Dendritic cell treated with granulocyte-macrophage colony-stimulating factor and Interleukin-4, amounts not matched to agents 40 ng/mL and 50 ng/mL, for 4 days (primary cell): Measurements from ENCODE around the gene MORF4L1.
A peak's percentile ranks its signal among the peaks of the same experiment; 100 is the strongest.
"Not testable (repeated sequence)": the region's sequence is repeated elsewhere in the genome, so short reads cannot be mapped to it uniquely, and the experiment has no call there.

Experiments
- H3K27ac Mint-ChIP-seq: one replicate; pipeline ENCODE4 v1.8.0; 2022; ENCODE audit warnings: mild to moderate bottlenecking, mixed read lengths
- H3K27me3 Mint-ChIP-seq: one replicate; pipeline ENCODE4 v1.8.0; 2022; ENCODE audit warnings: mild to moderate bottlenecking, mixed read lengths
- H3K36me3 Mint-ChIP-seq: one replicate; pipeline ENCODE4 v1.8.0; 2022; ENCODE audit warnings: low read depth, mixed read lengths
- H3K4me1 Mint-ChIP-seq: one replicate; pipeline ENCODE4 v1.8.0; 2022; ENCODE audit warnings: low read depth, mixed read lengths
- H3K4me3 Mint-ChIP-seq: one replicate; pipeline ENCODE4 v1.8.0; 2022; ENCODE audit warnings: mild to moderate bottlenecking, moderate library complexity, mixed read lengths
- H3K9me3 Mint-ChIP-seq: one replicate; pipeline ENCODE4 v1.8.0; 2022; ENCODE audit warnings: mixed read lengths
- intact Hi-C: fragments of 100-400 bp; cut with micrococcal nuclease; formaldehyde crosslinking; loops from one replicate; pipeline ENCODE4 v1.15.0; 2022

MORF4L1 gene

GRCh38 chr15:78846906-78847305, 25.8 kb upstream of the MORF4L1 start:
- H3K27ac Mint-ChIP-seq, intact Hi-C loops, H3K27me3 Mint-ChIP-seq, H3K9me3 Mint-ChIP-seq, H3K4me3 Mint-ChIP-seq, H3K36me3 Mint-ChIP-seq, H3K4me1 Mint-ChIP-seq: not testable (repeated sequence)

GRCh38 chr15:78847387-78847906, 25.2 kb upstream of the MORF4L1 start:
- H3K27me3 Mint-ChIP-seq, H3K36me3 Mint-ChIP-seq, H3K4me3 Mint-ChIP-seq, H3K4me1 Mint-ChIP-seq, intact Hi-C loops, H3K9me3 Mint-ChIP-seq, H3K27ac Mint-ChIP-seq: not testable (repeated sequence)

- no peaks in the 10 kb centered on the region for H3K36me3 Mint-ChIP-seq
- intact Hi-C loops, result no loop called here
- H3K4me1 Mint-ChIP-seq, result no peaks in the 10 kb centered on the region
- no peaks in the 10 kb centered on the region for H3K27me3 Mint-ChIP-seq
- no peak overlapping the region for H3K4me3 Mint-ChIP-seq
- no peak overlapping the region for H3K27ac Mint-ChIP-seq
- no peaks in the 10 kb centered on the region for H3K9me3 Mint-ChIP-seq
Observed at GRCh38 chr15:78850352-78850751, 22.3 kb upstream of the MORF4L1 start.

GRCh38 chr15:78850941-78851755, 21.5 kb upstream of the MORF4L1 start:
- no peaks in the 10 kb centered on the region for H3K36me3 Mint-ChIP-seq
- H3K4me1 Mint-ChIP-seq, result no peaks in the 10 kb centered on the region
- intact Hi-C loops, result no loop called here

GRCh38 chr15:78853500-78853899, 19.2 kb upstream of the MORF4L1 start:
- Mint-ChIP-seq H3K27ac (no peak overlapping the region), H3K27me3 (no peaks in the 10 kb centered on the region), H3K36me3 (no peaks in the 10 kb centered on the region), H3K4me1 (no peaks in the 10 kb centered on the region), H3K9me3 (no peaks in the 10 kb centered on the region), H3K4me3 (no peak overlapping the region)
- intact Hi-C loops, result no loop called here

More at GRCh38 chr15:78850941-78851755, 21.5 kb upstream of the MORF4L1 start:
- H3K4me3 Mint-ChIP-seq, result no peak overlapping the region
- H3K27ac Mint-ChIP-seq, result no peak overlapping the region
- no peaks in the 10 kb centered on the region for H3K27me3 Mint-ChIP-seq
- no peaks in the 10 kb centered on the region for H3K9me3 Mint-ChIP-seq

- Mint-ChIP-seq H3K27me3 (no peaks in the 10 kb centered on the region), H3K4me3 (no peak overlapping the region), H3K36me3 (no peaks in the 10 kb centered on the region), H3K4me1 (no peaks in the 10 kb centered on the region), H3K9me3 (no peaks in the 10 kb centered on the region), H3K27ac (no peak overlapping the region)
- intact Hi-C loops, result no loop called here
Observed at GRCh38 chr15:78854833-78855372, 17.8 kb upstream of the MORF4L1 start.

GRCh38 chr15:78855746-78856145, 16.9 kb upstream of the MORF4L1 start:
- H3K9me3 Mint-ChIP-seq, result no peaks in the 10 kb centered on the region
- no peak overlapping the region for H3K4me3 Mint-ChIP-seq
- no peaks in the 10 kb centered on the region for H3K36me3 Mint-ChIP-seq
- H3K4me1 Mint-ChIP-seq, result no peaks in the 10 kb centered on the region
- no peaks in the 10 kb centered on the region for H3K27me3 Mint-ChIP-seq
- H3K27ac Mint-ChIP-seq, result no peak overlapping the region
- intact Hi-C loops, result no loop called here

GRCh38 chr15:78859971-78860719, 12.5 kb upstream of the MORF4L1 start:
- H3K27me3 Mint-ChIP-seq, result no peaks in the 10 kb centered on the region
- peak overlapping the region; percentile 79 for H3K4me3 Mint-ChIP-seq
- H3K4me1 Mint-ChIP-seq, result no peaks in the 10 kb centered on the region
- H3K27ac Mint-ChIP-seq, result peak overlapping the region; percentile 67
- H3K9me3 Mint-ChIP-seq, result no peaks in the 10 kb centered on the region
- no peaks in the 10 kb centered on the region for H3K36me3 Mint-ChIP-seq
- intact Hi-C loops, result no loop called here

GRCh38 chr15:78865585-78865984, 7.1 kb upstream of the MORF4L1 start:
- not testable (repeated sequence) for H3K36me3 Mint-ChIP-seq

GRCh38 chr15:78866031-78866430, 6.7 kb upstream of the MORF4L1 start:
- intact Hi-C loops, H3K4me3 Mint-ChIP-seq, H3K9me3 Mint-ChIP-seq, H3K36me3 Mint-ChIP-seq, H3K4me1 Mint-ChIP-seq, H3K27ac Mint-ChIP-seq, H3K27me3 Mint-ChIP-seq: not testable (repeated sequence)

More at GRCh38 chr15:78865585-78865984, 7.1 kb upstream of the MORF4L1 start:
- H3K9me3 Mint-ChIP-seq, intact Hi-C loops, H3K27me3 Mint-ChIP-seq, H3K4me3 Mint-ChIP-seq, H3K27ac Mint-ChIP-seq, H3K4me1 Mint-ChIP-seq: not testable (repeated sequence)

GRCh38 chr15:78866803-78867202, 5.9 kb upstream of the MORF4L1 start:
- no peaks in the 10 kb centered on the region for H3K36me3 Mint-ChIP-seq
- no peaks in the 10 kb centered on the region for H3K9me3 Mint-ChIP-seq
- H3K4me3 Mint-ChIP-seq, result no peak overlapping the region
- H3K27ac Mint-ChIP-seq, result no peak overlapping the region
- no peaks in the 10 kb centered on the region for H3K27me3 Mint-ChIP-seq
- H3K4me1 Mint-ChIP-seq, result no peaks in the 10 kb centered on the region
- intact Hi-C loops, result no loop called here

GRCh38 chr15:78868366-78868765, 4.3 kb upstream of the MORF4L1 start:
- H3K4me1 Mint-ChIP-seq, result no peaks in the 10 kb centered on the region
- H3K36me3 Mint-ChIP-seq, result peaks cover 8% of the 10 kb centered on the region
- no peak overlapping the region for H3K4me3 Mint-ChIP-seq
- no peaks in the 10 kb centered on the region for H3K27me3 Mint-ChIP-seq
- H3K27ac Mint-ChIP-seq, result no peak overlapping the region
- intact Hi-C loops, result no loop called here
- H3K9me3 Mint-ChIP-seq, result no peaks in the 10 kb centered on the region

GRCh38 chr15:78871483-78872127, 1.1 kb upstream of the MORF4L1 start:
- Mint-ChIP-seq H3K4me3 (peak overlapping the region; percentile 34), H3K4me1 (peaks cover 21% of the 10 kb centered on the region), H3K36me3 (peaks cover 35% of the 10 kb centered on the region), H3K27ac (peak overlapping the region; percentile 96)
- H3K9me3 Mint-ChIP-seq, intact Hi-C loops, H3K27me3 Mint-ChIP-seq: not testable (repeated sequence)
